Mucosa of descending colon (tissue), 3 donors: Measurements from ENCODE around the gene NNT. TPM values are rescaled to one million over a fixed set of nuclear protein-coding genes. Genes with fewer than 3 reads are reported as not detected.

Experiments
- ATAC-seq: fragments of 200-7000 bp; cut with Tn5 transposase; one replicate; pipeline ENCODE4 v1.9.1; 2020; ENCODE audit warnings: mild to moderate bottlenecking, moderate library complexity
- DNase-seq, 3 donors: peaks; one replicate each; pipeline ENCODE4 v3.0.0-alpha.2; 2020
- H3K36me3 ChIP-seq: fragments of 200-600 bp; one replicate; pipeline ENCODE4 v1.8.0; 2021; ENCODE audit warnings: low read depth, mild to moderate bottlenecking
- H3K4me1 ChIP-seq: fragments of 200-600 bp; one replicate; pipeline ENCODE4 v1.8.0; 2021; ENCODE audit warnings: low read depth, mild to moderate bottlenecking
- H3K4me3 ChIP-seq: fragments of 200-600 bp; one replicate; pipeline ENCODE4 v1.8.0; 2021; ENCODE audit warnings: mild to moderate bottlenecking
- H3K9me3 ChIP-seq: fragments of 200-600 bp; one replicate; pipeline ENCODE4 v1.8.0; 2021; ENCODE audit warnings: mild to moderate bottlenecking
- CTCF ChIP-seq: fragments of 200-600 bp; IDR thresholded peaks from one replicate; pipeline ENCODE4 v1.8.0; 2022; ENCODE audit warnings: antibody characterized with exemption, mild to moderate bottlenecking
- intact Hi-C, 2 donors: fragments of 100-400 bp; cut with DNase I in 1 of 2; cut with micrococcal nuclease in 1 of 2; formaldehyde crosslinking; loops; one replicate each; pipeline versions ENCODE4 v1.11.0 to v1.11.1; 2022; cut with DNase I, micrococcal nuclease
- total RNA-seq, 3 donors: library from RNA; stranded (reverse); fragmentation: NEBNext Ultra II Directional in 2 of 3; extraction: Animal tissue kit (Norgen Biotek cat#: 25700) in 2 of 3; gene quantifications; one replicate each; pipeline versions ENCODE4 v1.2.1 to v1.2.4, GENCODE V29; 2021 to 2023
- donor health status: DM: no; HTN: no; CAD: no; lungs with moderate emphysema.
- donor health status: DM: no; HTN: no; CAD: no.
- donor health status: DM: no; HTN: yes; CAD: no.

Gene NNT
- total RNA-seq, 3 donors from 2014 or later: 111 to 121 (median 119) TPM

- ATAC-seq (no peak), DNase-seq (no peak)
- no peaks in the 10 kb centered on the region for H3K4me1 ChIP-seq
- no peak for TF ChIP-seq CTCF
- H3K9me3 ChIP-seq: peaks cover 8% of the 10 kb centered on the region
- H3K4me3 ChIP-seq: no peak overlapping the region
- H3K36me3 ChIP-seq: no peaks in the 10 kb centered on the region
- intact Hi-C loops: no loop called here
Observed at GRCh38 chr5:43753069-43753468, 150.1 kb downstream of the NNT start.

Other genes starting within 250 kb of the NNT start
- gene CCL28, start 190.8 kb upstream of the NNT start, total RNA-seq: 100 to 1,000 TPM in 1 of 3 donors, 10 to 100 TPM in 2; 44.1 to 108 (median 91.1) TPM
- 10 to 100 TPM in 2 of 3 donors, 1 to 10 TPM in 1; 8.2 to 10.7 (median 10.6) TPM for gene TMEM267, start 119.3 kb upstream of the NNT start, total RNA-seq
- 1 to 10 TPM; 1.3 to 2.9 (median 1.7) TPM for gene C5orf34, start 88.0 kb upstream of the NNT start, total RNA-seq
- gene PAIP1, start 46.1 kb upstream of the NNT start, total RNA-seq: 10 to 100 TPM; 54.0 to 83.5 (median 57.8) TPM